Colonic mucosa (tissue), 4 donors: ENCODE data around the gene RAB18. TPM values are rescaled to one million over a fixed set of nuclear protein-coding genes. Genes with fewer than 3 reads are reported as not detected.

Experiments
- DNase-seq: peaks from one replicate; pipeline ENCODE4 v3.0.0-alpha.2; 2020
- H3K27ac ChIP-seq: fragments of 200-600 bp; one replicate; pipeline ENCODE4 v1.8.0; 2021
- H3K27me3 ChIP-seq: fragments of 200-600 bp; one replicate; pipeline ENCODE4 v1.8.0; 2021
- H3K36me3 ChIP-seq: fragments of 200-600 bp; one replicate; pipeline ENCODE4 v1.8.0; 2021
- H3K4me1 ChIP-seq: fragments of 200-600 bp; one replicate; pipeline ENCODE4 v1.8.0; 2021; ENCODE audit warnings: mild to moderate bottlenecking
- H3K4me3 ChIP-seq: fragments of 200-600 bp; one replicate; pipeline ENCODE4 v1.8.0; 2021
- H3K9ac ChIP-seq, 2 donors: one replicate each; pipeline ENCODE4 v1.7.0; 2013; ENCODE audit warnings: control low read depth in 2 of 2, low read depth in 2 of 2, low read length in 2 of 2
- H3K9me3 ChIP-seq: fragments of 200-600 bp; one replicate; pipeline ENCODE4 v1.8.0; 2021
- CTCF ChIP-seq: fragments of 200-600 bp; IDR thresholded peaks from one replicate; pipeline ENCODE4 v1.8.0; 2022; ENCODE audit warnings: antibody characterized with exemption, mild to moderate bottlenecking
- intact Hi-C: fragments of 100-400 bp; cut with DNase I; formaldehyde crosslinking; loops from one replicate; pipeline ENCODE4 v1.14.1; 2022
- total RNA-seq, 2 donors: library from RNA; stranded (reverse); fragmentation: NEBNext Ultra II Directional in 1 of 2; extraction: Animal tissue kit (Norgen Biotek cat#: 25700) in 1 of 2; gene quantifications; one replicate each; pipeline ENCODE4 v1.2.1, GENCODE V29; 2021
- donor health status: healthy.
- donor health status: DM: no; HTN: no; CAD: no.
- donor health status: DM: no; HTN: no; CAD: no.

The RAB18 gene
- total RNA-seq, 2 donors from 2014 or later, result 79.2 to 114 TPM

GRCh38 chr10:27536437-27536836 lies 32.3 kb downstream of the RAB18 start:
- Histone ChIP-seq H3K36me3 (no peaks in the 10 kb centered on the region), H3K27me3 (no peaks in the 10 kb centered on the region), H3K9me3 (no peaks in the 10 kb centered on the region), H3K9ac (no peak overlapping the region), H3K4me1 (no peaks in the 10 kb centered on the region), H3K4me3 (no peak overlapping the region), H3K27ac (no peak overlapping the region)
- no peak for DNase-seq
- TF ChIP-seq CTCF, result no peak
- intact Hi-C loops, result no loop called here

GRCh38 chr10:27537166-27537565 lies 33.1 kb downstream of the RAB18 start:
- Histone ChIP-seq H3K9me3 (no peaks in the 10 kb centered on the region), H3K27me3 (no peaks in the 10 kb centered on the region), H3K36me3 (no peaks in the 10 kb centered on the region), H3K4me3 (no peak overlapping the region), H3K27ac (no peak overlapping the region), H3K4me1 (no peaks in the 10 kb centered on the region), H3K9ac (no peak overlapping the region)
- DNase-seq, result no peak
- no peak for TF ChIP-seq CTCF
- intact Hi-C loops, result no loop called here

GRCh38 chr10:27537787-27538186 lies 33.7 kb downstream of the RAB18 start:
- Histone ChIP-seq H3K9me3 (no peaks in the 10 kb centered on the region), H3K4me1 (no peaks in the 10 kb centered on the region), H3K27ac (no peak overlapping the region), H3K4me3 (no peak overlapping the region), H3K36me3 (no peaks in the 10 kb centered on the region), H3K9ac (no peak overlapping the region), H3K27me3 (no peaks in the 10 kb centered on the region)
- intact Hi-C loops, result no loop called here
- no peak for DNase-seq
- TF ChIP-seq CTCF, result no peak

GRCh38 chr10:27540672-27541071 lies 36.6 kb downstream of the RAB18 start:
- intact Hi-C loops, result no loop called here
- DNase-seq, result no peak
- H3K36me3 ChIP-seq, result no peaks in the 10 kb centered on the region

GRCh38 chr10:27541796-27542729 lies 38.0 kb downstream of the RAB18 start:
- no peak overlapping the region for H3K9ac ChIP-seq
- H3K27me3 ChIP-seq, result no peaks in the 10 kb centered on the region
- H3K4me3 ChIP-seq, result no peak overlapping the region
- H3K9me3 ChIP-seq, result no peaks in the 10 kb centered on the region
- H3K36me3 ChIP-seq, result no peaks in the 10 kb centered on the region
- H3K4me1 ChIP-seq, result no peaks in the 10 kb centered on the region
- no peak for TF ChIP-seq CTCF
- DNase-seq, result no peak
- H3K27ac ChIP-seq, result no peak overlapping the region
- intact Hi-C loops, result no loop called here

More at GRCh38 chr10:27540672-27541071, 36.6 kb downstream of the RAB18 start:
- H3K27me3 ChIP-seq, result no peaks in the 10 kb centered on the region
- H3K9me3 ChIP-seq, result no peaks in the 10 kb centered on the region
- H3K27ac ChIP-seq, result no peak overlapping the region
- TF ChIP-seq CTCF, result no peak
- no peaks in the 10 kb centered on the region for H3K4me1 ChIP-seq
- no peak overlapping the region for H3K9ac ChIP-seq
- no peak overlapping the region for H3K4me3 ChIP-seq
